HepG2 (cell line): Measurements from ENCODE around the gene SLC16A13. TPM values are rescaled to one million over a fixed set of nuclear protein-coding genes. Genes with fewer than 3 reads are reported as not detected.

Experiments
- ARNT ChIP-seq: fragments of 450-650 bp; IDR thresholded peaks from 2 replicates; pipeline ENCODE4 v1.6.1; 2017
- DNMT3B ChIP-seq: conservative IDR thresholded peaks from 2 replicates; pipeline ENCODE4 v1.6.1; 2016; ENCODE audit warnings: missing biosample characterization, control low read depth
- ETV6 ChIP-seq: sonication (generic); formaldehyde crosslinking; conservative IDR thresholded peaks from 2 replicates; pipeline ENCODE4 v1.4.0; 2020; ENCODE audit warnings: missing genetic modification reagents
- HMGXB4 ChIP-seq, 2 experiments: sonication (generic) in 1 of 2; formaldehyde crosslinking in 1 of 2; IDR thresholded peaks; 2 replicates each; pipeline versions ENCODE4 v1.4.0 to v1.6.1; 2018 to 2020; ENCODE audit warnings: missing genetic modification reagents in 2 of 2, borderline replicate concordance in 1 of 2, low read depth in 1 of 2, mild to moderate bottlenecking in 1 of 2, missing biosample characterization in 1 of 2
- KLF13 ChIP-seq: sonication (generic); formaldehyde crosslinking; IDR thresholded peaks from 2 replicates; pipeline ENCODE4 v1.4.0; 2020; ENCODE audit warnings: mild to moderate bottlenecking, missing genetic modification reagents
- PHF5A ChIP-seq: IDR thresholded peaks from one replicate; pipeline ENCODE4 v1.6.1; 2018; ENCODE audit warnings: low read depth, missing genetic modification reagents; ENCODE audit not compliant: unreplicated experiment
- RBAK ChIP-seq: sonication (generic); formaldehyde crosslinking; IDR thresholded peaks from 2 replicates; pipeline ENCODE4 v1.5.1; 2020; ENCODE audit warnings: mild to moderate bottlenecking, missing genetic modification reagents
- ZMYM2 ChIP-seq: sonication (generic); formaldehyde crosslinking; IDR thresholded peaks from 2 replicates; pipeline ENCODE4 v1.8.0; 2022; ENCODE audit warnings: mild to moderate bottlenecking, missing genetic modification reagents
- ZNF292 ChIP-seq: sonication (generic); formaldehyde crosslinking; IDR thresholded peaks from 2 replicates; pipeline ENCODE4 v1.8.1; 2022; ENCODE audit warnings: mild to moderate bottlenecking, low read depth, missing genetic modification reagents, borderline replicate concordance
- ZNF326 ChIP-seq: sonication (generic); formaldehyde crosslinking; IDR thresholded peaks from 2 replicates; pipeline ENCODE4 v1.4.0; 2020; ENCODE audit warnings: missing genetic modification reagents, borderline replicate concordance
- ZNF33A ChIP-seq: sonication (generic); formaldehyde crosslinking; IDR thresholded peaks from 2 replicates; pipeline ENCODE4 v1.5.1; 2020; ENCODE audit warnings: missing genetic modification reagents, mild to moderate bottlenecking, moderate library complexity, borderline replicate concordance
- ZNF441 ChIP-seq: sonication (generic); formaldehyde crosslinking; IDR thresholded peaks from 2 replicates; pipeline ENCODE4 v1.7.0; 2021; ENCODE audit warnings: missing genetic modification reagents, borderline replicate concordance
- ZNF451 ChIP-seq: sonication (generic); formaldehyde crosslinking; IDR thresholded peaks from 2 replicates; pipeline ENCODE4 v1.5.0; 2020; ENCODE audit warnings: mild to moderate bottlenecking, missing genetic modification reagents
- ZNF589 ChIP-seq: sonication (generic); formaldehyde crosslinking; conservative IDR thresholded peaks from 2 replicates; pipeline ENCODE4 v1.8.0; 2022; ENCODE audit warnings: mild to moderate bottlenecking, moderate library complexity, missing genetic modification reagents
- ZNF619 ChIP-seq: sonication (generic); formaldehyde crosslinking; IDR thresholded peaks from 2 replicates; pipeline ENCODE4 v1.4.0; 2020; ENCODE audit warnings: mild to moderate bottlenecking, missing genetic modification reagents
- ZNF749 ChIP-seq: sonication (generic); formaldehyde crosslinking; IDR thresholded peaks from 2 replicates; pipeline ENCODE4 v1.8.0; 2022; ENCODE audit warnings: mild to moderate bottlenecking, missing genetic modification reagents, moderate library complexity, borderline replicate concordance
- ZNF780A ChIP-seq: sonication (generic); formaldehyde crosslinking; IDR thresholded peaks from 2 replicates; pipeline ENCODE4 v1.8.0; 2022; ENCODE audit warnings: mild to moderate bottlenecking, missing genetic modification reagents, moderate library complexity
- polyA plus RNA-seq, 8 experiments: library from polyadenylated mRNA; depleted of rRNA in 3 of 8; stranded (reverse) in 7 of 8; unstranded in 1 of 8; fragments of >200 nt; fragmentation: Illumina TruSeq in 4 of 8; extraction: Trizol in 4 of 8; gene quantifications; 2 replicates each; pipeline versions ENCODE4 v1.2.1 to v1.2.3, GENCODE V29; 2011 to 2016; ENCODE audit warnings: low read depth in 4 of 8, missing spikeins in 1 of 8, mixed read lengths in 1 of 8; ENCODE audit not compliant: insufficient read depth in 1 of 8
- total RNA-seq, 5 experiments: library from RNA; depleted of rRNA; stranded (reverse); fragments of >200 nt; fragmentation: Illumina TruSeq; extraction: Trizol; gene quantifications; 2 replicates each; pipeline ENCODE4 v1.2.3, GENCODE V29; 2016; ENCODE audit warnings: low read depth in 1 of 5
- TF ChIP-seq, protein P1 (sequence below): sonication (generic); formaldehyde crosslinking; IDR thresholded peaks from 2 replicates; pipeline ENCODE4 v1.4.0; 2020; ENCODE audit warnings: missing genetic modification reagents
- TF ChIP-seq, protein P2 (sequence below): sonication (generic); formaldehyde crosslinking; IDR thresholded peaks from 2 replicates; pipeline ENCODE4 v1.5.1; 2020; ENCODE audit warnings: missing genetic modification reagents, mild to moderate bottlenecking, borderline replicate concordance
- TF ChIP-seq, protein P3 (sequence below): sonication (generic); formaldehyde crosslinking; IDR thresholded peaks from 2 replicates; pipeline ENCODE4 v1.5.1; 2020; ENCODE audit warnings: mild to moderate bottlenecking, missing genetic modification reagents, borderline replicate concordance

Gene SLC16A13
- total and polyA plus RNA-seq, 2 of the 13 experiments (the other 11 are each of a cell fraction or from before 2014, with no cell fraction given): 2.2 to 3.0 TPM

GRCh38 chr17:7034955-7035590 lies 742 bp upstream of the SLC16A13 start (continued):
- TF ChIP-seq ZNF451 (no peak), ZNF589 (no peak), ZNF780A (CRISPR knock-in tag) (no peak), DNMT3B (CRISPR knock-in tag) (no peak), ZMYM2 (CRISPR knock-in tag) (no peak), KLF13 (CRISPR knock-in tag) (no peak), ZNF326 (CRISPR knock-in tag) (no peak), HMGXB4 (CRISPR knock-in tag; IDR thresholded peaks at IDR 0.05; ENCODE audit: borderline replicate concordance in 1 of 2, low read depth in 1 of 2) (0 out of 4 replicates have a peak, but pooled peaks of 1 of the 2 experiments have one; percentile 7), ZNF749 (CRISPR knock-in tag) (no peak), RBAK (0 out of 2 replicates have a peak, but pooled peaks have one; percentile 52), ETV6 (CRISPR knock-in tag) (peak; percentile 29; the same call in 1 of the 2 replicates), ZNF619 (CRISPR knock-in tag) (no peak), ZNF292 (CRISPR knock-in tag) (no peak), ZNF441 (CRISPR knock-in tag) (no peak), ARNT (no peak), ZNF33A (CRISPR knock-in tag) (no peak), PHF5A (CRISPR knock-in tag) (no peak)
- TF ChIP-seq, protein P1, sequence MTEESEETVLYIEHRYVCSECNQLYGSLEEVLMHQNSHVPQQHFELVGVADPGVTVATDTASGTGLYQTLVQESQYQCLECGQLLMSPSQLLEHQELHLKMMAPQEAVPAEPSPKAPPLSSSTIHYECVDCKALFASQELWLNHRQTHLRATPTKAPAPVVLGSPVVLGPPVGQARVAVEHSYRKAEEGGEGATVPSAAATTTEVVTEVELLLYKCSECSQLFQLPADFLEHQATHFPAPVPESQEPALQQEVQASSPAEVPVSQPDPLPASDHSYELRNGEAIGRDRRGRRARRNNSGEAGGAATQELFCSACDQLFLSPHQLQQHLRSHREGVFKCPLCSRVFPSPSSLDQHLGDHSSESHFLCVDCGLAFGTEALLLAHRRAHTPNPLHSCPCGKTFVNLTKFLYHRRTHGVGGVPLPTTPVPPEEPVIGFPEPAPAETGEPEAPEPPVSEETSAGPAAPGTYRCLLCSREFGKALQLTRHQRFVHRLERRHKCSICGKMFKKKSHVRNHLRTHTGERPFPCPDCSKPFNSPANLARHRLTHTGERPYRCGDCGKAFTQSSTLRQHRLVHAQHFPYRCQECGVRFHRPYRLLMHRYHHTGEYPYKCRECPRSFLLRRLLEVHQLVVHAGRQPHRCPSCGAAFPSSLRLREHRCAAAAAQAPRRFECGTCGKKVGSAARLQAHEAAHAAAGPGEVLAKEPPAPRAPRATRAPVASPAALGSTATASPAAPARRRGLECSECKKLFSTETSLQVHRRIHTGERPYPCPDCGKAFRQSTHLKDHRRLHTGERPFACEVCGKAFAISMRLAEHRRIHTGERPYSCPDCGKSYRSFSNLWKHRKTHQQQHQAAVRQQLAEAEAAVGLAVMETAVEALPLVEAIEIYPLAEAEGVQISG (CRISPR knock-in tag): no peak
- TF ChIP-seq, protein P2, sequence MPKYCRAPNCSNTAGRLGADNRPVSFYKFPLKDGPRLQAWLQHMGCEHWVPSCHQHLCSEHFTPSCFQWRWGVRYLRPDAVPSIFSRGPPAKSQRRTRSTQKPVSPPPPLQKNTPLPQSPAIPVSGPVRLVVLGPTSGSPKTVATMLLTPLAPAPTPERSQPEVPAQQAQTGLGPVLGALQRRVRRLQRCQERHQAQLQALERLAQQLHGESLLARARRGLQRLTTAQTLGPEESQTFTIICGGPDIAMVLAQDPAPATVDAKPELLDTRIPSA (CRISPR knock-in tag): no peak
- TF ChIP-seq, protein P3, sequence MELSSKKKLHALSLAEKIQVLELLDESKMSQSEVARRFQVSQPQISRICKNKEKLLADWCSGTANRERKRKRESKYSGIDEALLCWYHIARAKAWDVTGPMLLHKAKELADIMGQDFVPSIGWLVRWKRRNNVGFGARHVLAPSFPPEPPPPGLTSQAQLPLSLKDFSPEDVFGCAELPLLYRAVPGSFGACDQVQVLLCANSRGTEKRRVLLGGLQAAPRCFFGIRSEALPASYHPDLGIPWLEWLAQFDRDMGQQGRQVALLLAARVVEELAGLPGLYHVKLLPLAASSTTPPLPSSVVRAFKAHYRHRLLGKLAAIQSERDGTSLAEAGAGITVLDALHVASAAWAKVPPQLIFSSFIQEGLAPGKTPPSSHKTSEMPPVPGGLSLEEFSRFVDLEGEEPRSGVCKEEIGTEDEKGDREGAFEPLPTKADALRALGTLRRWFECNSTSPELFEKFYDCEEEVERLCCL: peak; percentile 44; the same call in 1 of the 2 replicates
